GM13977 (cell line): ENCODE measurements around the gene PJVK.

Experiments
- DNase-seq: peaks from one replicate; pipeline ENCODE4 v3.0.0; 2012; ENCODE audit warnings: low spot score
- in situ Hi-C: fragments of 300-500 bp; cut with MboI; formaldehyde crosslinking; loops from one replicate; pipeline ENCODE4 v1.12.0; 2022; ENCODE audit warnings: low sequenced_read_pairs, low pct_unique_long_range_greater_than_20kb, mixed read lengths, inconsistent platforms; ENCODE audit not compliant: unreplicated experiment
- TF ChIP-seq, protein P1 (sequence below): IDR thresholded peaks from 2 replicates; pipeline ENCODE4 v1.5.1; 2012; ENCODE audit warnings: mild to moderate bottlenecking, control low read depth; ENCODE audit not compliant: insufficient read depth; ENCODE audit errors: extremely low read depth, missing control alignments

The PJVK gene

DNA sequence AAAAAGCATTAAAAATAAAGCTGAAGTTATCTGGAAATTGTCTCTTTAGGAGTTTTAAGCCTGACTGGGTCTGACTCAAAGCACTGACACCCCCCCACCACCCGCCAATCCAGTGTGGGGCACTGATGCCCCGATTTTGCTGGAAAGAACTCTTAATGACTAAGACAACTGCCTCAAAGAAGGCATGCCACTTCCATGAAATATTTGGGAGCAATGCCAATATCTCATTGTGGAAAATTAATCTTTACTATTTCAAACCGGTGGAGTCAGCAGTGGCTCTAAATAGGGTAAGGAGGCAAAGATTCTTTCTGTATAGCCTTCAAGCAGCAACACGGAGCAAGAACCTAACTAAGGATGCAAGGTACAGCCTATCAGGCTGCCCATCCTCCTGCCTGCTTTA, 22.8 kb downstream of the PJVK start:
- TF ChIP-seq, protein P1, sequence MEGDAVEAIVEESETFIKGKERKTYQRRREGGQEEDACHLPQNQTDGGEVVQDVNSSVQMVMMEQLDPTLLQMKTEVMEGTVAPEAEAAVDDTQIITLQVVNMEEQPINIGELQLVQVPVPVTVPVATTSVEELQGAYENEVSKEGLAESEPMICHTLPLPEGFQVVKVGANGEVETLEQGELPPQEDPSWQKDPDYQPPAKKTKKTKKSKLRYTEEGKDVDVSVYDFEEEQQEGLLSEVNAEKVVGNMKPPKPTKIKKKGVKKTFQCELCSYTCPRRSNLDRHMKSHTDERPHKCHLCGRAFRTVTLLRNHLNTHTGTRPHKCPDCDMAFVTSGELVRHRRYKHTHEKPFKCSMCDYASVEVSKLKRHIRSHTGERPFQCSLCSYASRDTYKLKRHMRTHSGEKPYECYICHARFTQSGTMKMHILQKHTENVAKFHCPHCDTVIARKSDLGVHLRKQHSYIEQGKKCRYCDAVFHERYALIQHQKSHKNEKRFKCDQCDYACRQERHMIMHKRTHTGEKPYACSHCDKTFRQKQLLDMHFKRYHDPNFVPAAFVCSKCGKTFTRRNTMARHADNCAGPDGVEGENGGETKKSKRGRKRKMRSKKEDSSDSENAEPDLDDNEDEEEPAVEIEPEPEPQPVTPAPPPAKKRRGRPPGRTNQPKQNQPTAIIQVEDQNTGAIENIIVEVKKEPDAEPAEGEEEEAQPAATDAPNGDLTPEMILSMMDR, result no peak
- no peak for DNase-seq
- in situ Hi-C loops, result no loop called here

DNA sequence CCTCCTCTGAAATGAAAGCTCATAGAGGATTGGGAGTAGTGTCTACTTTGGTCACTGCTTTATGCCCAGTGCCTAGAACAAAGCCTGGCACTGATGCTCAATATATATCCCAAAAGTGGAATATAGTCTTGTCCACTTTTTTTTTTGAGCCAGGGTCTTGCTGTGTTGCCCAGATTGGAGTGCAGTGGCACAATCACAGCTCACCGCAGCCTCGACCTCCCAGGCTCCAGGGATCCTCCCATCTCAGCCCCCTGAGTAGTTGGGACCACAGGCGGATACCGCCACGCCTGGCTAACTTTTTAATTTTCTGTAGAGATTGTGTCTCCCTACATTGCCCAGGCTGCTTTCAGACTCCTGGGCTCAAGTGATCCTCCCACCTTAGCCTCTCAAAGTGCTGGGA, 23.4 kb downstream of the PJVK start:
- in situ Hi-C loops, result no loop called here
- DNase-seq, result no peak
- TF ChIP-seq, protein P1, result no peak

DNA sequence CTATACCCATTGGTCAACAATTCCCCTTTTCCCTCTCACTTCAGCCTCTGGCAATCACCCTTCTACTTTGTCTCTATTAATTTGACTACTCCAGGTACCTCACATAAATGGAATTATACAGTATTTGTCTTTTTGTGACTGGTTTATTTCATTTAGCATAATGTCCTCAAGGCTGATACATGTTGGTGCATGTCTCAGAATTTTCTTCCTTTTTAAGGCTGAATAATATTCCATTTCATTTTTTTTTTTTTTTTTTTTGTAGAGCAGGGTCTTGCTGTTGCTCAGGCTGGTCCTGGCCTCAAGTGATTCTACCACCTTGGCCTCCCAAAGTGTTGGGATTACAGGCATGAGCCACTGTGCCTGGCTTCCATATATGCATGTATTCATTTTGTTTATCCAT, 25.3 kb downstream of the PJVK start:
- DNase-seq, result no peak
- TF ChIP-seq, protein P1, result no peak
- in situ Hi-C loops, result no loop called here

DNA sequence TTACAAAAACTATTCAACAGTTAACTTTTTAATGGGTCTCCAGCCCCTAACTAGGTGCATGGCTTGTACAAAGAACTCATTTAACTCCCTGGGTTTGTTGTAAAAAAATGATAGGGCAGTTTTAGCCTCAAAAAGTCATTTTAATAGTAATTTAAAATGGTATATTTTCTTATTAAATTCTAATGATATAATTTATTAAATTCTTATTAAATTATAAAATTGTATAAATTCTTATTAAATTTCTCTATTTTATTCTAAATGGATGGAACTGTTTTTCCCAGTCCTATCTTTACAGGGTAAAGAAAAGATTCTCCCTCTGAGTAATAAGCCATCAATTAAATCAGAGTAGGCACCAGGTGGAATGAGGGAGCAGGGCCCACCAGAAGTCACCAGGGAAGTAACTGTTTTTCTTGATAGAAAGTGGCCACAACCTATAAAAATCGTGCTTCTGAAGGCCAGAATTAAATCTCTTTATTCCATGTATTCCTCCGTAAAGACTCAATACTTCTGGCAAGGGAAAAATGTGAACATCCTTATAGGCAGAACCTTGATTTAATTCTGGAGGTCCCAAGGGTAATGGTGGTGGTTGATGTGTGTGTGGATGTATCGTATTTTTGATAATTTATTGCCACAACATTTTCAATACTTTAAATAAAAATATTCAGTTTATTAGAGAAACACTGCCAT, 26.4 kb downstream of the PJVK start:
- in situ Hi-C loops, result no loop called here
- TF ChIP-seq, protein P1, result no peak
- peak; percentile 19 for DNase-seq

DNA sequence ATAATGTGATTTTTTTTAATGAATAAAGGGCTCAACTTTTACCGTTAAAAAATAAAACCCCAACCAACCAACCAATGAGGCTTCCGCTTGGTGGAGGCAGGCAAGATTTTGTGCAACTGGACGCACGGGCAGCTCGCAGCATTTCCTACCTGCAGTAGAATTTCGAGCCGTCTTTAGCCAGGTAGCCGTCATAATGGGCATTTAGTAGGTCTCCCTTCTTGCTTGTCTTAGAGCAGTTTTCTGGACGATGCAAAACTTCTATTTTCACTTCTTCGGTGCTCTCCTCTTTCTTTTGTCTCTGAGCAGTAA, 26.9 kb downstream of the PJVK start:
- DNase-seq, result peak; percentile 42
- TF ChIP-seq, protein P1, result no peak

DNA sequence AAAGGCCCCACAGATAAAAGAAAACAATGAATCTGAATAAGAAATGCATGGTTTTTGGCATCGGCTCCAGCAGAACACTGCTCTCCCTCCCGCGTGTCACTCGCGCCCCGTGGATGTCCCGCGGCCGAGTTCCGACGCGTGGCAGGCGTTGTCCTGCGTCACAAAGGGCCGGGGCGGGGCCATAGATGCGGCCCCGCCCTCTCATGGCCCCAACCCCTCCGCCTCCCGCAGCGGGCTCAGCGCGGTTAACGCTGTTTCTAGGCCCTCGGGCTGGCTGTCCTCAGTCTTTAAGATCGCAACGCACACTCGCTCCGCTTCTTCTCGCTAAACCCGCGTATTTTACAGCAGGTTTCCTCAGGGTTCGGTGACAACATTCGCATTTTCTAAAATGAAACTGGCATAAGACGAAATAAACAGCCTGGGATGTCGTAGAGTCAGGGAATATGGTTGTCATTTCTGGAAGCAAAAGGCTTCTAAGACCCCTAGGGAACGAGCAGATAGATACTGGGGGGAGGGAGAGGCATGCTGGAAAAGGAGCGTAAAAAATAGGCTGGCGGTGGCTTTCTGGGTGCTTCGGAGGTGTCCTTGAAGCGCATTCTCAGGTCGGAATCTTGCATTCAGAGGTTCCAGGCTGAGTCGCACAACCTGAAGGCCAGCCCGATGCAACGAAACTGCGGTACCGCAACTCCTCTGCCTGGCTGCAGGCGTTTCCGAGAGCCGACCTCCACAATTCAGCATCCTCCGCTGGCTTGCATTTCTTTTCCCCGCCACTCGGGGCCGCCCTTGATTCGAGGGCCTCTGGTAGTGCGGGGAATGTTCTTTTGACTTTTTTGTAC, 27.5 kb downstream of the PJVK start, which contains the start of gene FKBP7:
FKBP7 (minus strand) TSS at position 162 of the 836 bp plus-strand sequence; CDS start at position 61, 101 bp downstream.
- in situ Hi-C loops, result no loop called here
- peak; percentile 82 for DNase-seq
- TF ChIP-seq, protein P1, result peak; percentile 92

More for the DNA sequence above, 26.9 kb downstream of the PJVK start:
- in situ Hi-C loops, result no loop called here
